ENCODE results near the gene SCFD2. TPM values are rescaled to one million over a fixed set of nuclear protein-coding genes. Genes with fewer than 3 reads are reported as not detected.
A peak's percentile ranks its signal among the peaks of the same experiment; 100 is the strongest.

Gene SCFD2
- total and polyA plus RNA-seq, 2 of the 8 experiments (the other 6 are each of a cell fraction or from before 2014, with no cell fraction given): 6.2 to 10.2 TPM

DNA sequence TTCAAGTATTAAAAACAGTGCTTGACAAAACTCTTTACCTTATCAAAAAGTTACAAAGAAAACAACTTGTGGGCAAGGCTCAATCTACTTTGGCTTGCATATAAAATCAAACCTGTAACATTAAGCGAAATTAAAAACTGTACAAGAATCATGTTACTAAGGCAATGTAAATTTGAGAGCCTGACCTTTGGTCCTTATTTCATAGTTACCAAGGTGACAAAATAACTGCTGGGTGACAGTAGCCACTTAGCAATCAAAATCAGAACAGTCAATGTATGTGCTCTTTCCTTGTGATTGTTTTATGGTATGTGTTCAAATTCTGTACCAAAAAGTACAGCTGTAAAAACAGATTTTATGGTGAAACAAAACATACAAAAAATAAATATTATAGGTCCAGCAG, 299.7 kb downstream of the SCFD2 start:
- CTCF ChIA-PET (ENCODE audit: partially characterized antibody): no interaction called here

More for the DNA sequence above, 299.7 kb downstream of the SCFD2 start:
- Histone ChIP-seq H3K4ac (replicated peaks; ENCODE audit: insufficient read length, low read depth, low read length) (no peak overlapping the region), H2BK12ac (ENCODE audit: low read depth, low read length) (no peak overlapping the region), H2BK20ac (ENCODE audit: low read length) (no peak overlapping the region), H3K27ac (ENCODE audit: low read depth, low read length) (no peak overlapping the region), H3K4me1 (replicated peaks in 1 of 4; ENCODE audit: control insufficient read depth in 3 of 4, insufficient read depth in 4 of 4, low read length in 3 of 4) (peaks cover 0 to 3% (median 0%) of the 10 kb centered on the region in 4 experiments; a peak in 1 of 7 replicates), H3K9me3 (ENCODE audit: insufficient read depth in 2 of 2, low read depth in 1 of 2, low read length in 1 of 2) (no peaks in the 10 kb centered on the region), H4K5ac (ENCODE audit: insufficient read length, low read depth, low read length) (no peak overlapping the region), H4K20me1 (replicated peaks in 1 of 2; ENCODE audit: control insufficient read depth in 1 of 2, insufficient read depth in 2 of 2, low read length in 2 of 2) (no peaks in the 10 kb centered on the region), H4K8ac (ENCODE audit: extremely low read depth, insufficient read depth, low read length) (no peak overlapping the region), H3K36me3 (ENCODE audit: control insufficient read depth in 2 of 4, insufficient read depth in 4 of 4, low read length in 3 of 4) (no peaks in the 10 kb centered on the region; a peak in 1 of 8 replicates), H2AK5ac (ENCODE audit: low read depth, low read length) (no peak overlapping the region), H4K91ac (replicated peaks; ENCODE audit: insufficient read length, low read length) (no peak overlapping the region), H3K4me2 (ENCODE audit: insufficient read depth in 1 of 2, low read depth in 2 of 2, low read length in 2 of 2) (no peak overlapping the region), H2AFZ (ENCODE audit: low read length) (no peak overlapping the region), H3K18ac (ENCODE audit: extremely low read depth, low read length) (no peak overlapping the region), H3K23me2 (ENCODE audit: low read depth, low read length) (no peaks in the 10 kb centered on the region), H3K79me2 (ENCODE audit: control insufficient read depth in 1 of 2, insufficient read depth in 2 of 2, low read length in 2 of 2) (no peaks in the 10 kb centered on the region), H2BK120ac (replicated peaks; ENCODE audit: low read depth, low read length) (no peak overlapping the region), H2BK5ac (ENCODE audit: low read depth, low read length) (no peak overlapping the region), H3K9ac (replicated peaks in 1 of 4; ENCODE audit: extremely low read depth in 1 of 4, low read depth in 3 of 4, low read length in 3 of 4) (no peak overlapping the region), H2BK15ac (ENCODE audit: low read length) (no peak overlapping the region), H3K27me3 (replicated peaks in 1 of 4; ENCODE audit: control insufficient read depth in 3 of 4, extremely low read depth in 1 of 4, insufficient read depth in 3 of 4, low read length in 3 of 4) (no peaks in the 10 kb centered on the region), H3K4me3 (ENCODE audit: extremely low read depth in 1 of 4, insufficient read depth in 2 of 4, low read depth in 3 of 4, low read length in 4 of 4) (no peak overlapping the region), H3K56ac (replicated peaks; ENCODE audit: insufficient read length, low read depth, low read length) (no peak overlapping the region), H3K14ac (ENCODE audit: insufficient read length) (no peak overlapping the region), H3K23ac (ENCODE audit: insufficient read length) (no peak overlapping the region), H3K79me1 (ENCODE audit: low read depth, low read length) (no peaks in the 10 kb centered on the region)
- DNase-seq (ENCODE audit: low read depth in 1 of 2, low spot score in 2 of 2) (no peak), FAIRE-seq (peak; percentile 48)
- POLR2A ChIA-PET (ENCODE audit: partially characterized antibody): no interaction called here
- TF ChIP-seq RBBP5 (IDR thresholded peaks at IDR 0.05; ENCODE audit: borderline replicate concordance, low read depth, low read length) (no peak), SP1 (IDR thresholded peaks at IDR 0.05; ENCODE audit: low read depth, low read length) (no peak), SUZ12 (IDR thresholded peaks at IDR 0.05; ENCODE audit: low read length) (no peak), CBX5 (IDR thresholded peaks at IDR 0.05; ENCODE audit: low read depth, low read length) (no peak), RAD21 (IDR thresholded peaks at IDR 0.05 in 1 of 2, conservative IDR thresholded peaks at IDR 0.05 in 1 of 2; ENCODE audit: low read depth in 2 of 2, low read length in 2 of 2) (no peak), FOSL1 (IDR thresholded peaks at IDR 0.05; ENCODE audit: insufficient read depth, low read depth, low read length) (no peak), POU5F1 (IDR thresholded peaks at IDR 0.05; ENCODE audit: low read depth, low read length) (no peak)
- 91% methylated on average over 1 of the region's 1 CpG; no CpG with 5 or more reads in 1 of the 2 experiments for WGBS, 2 experiments (ENCODE audit: extremely low coverage in 1 of 2, insufficient coverage in 1 of 2, insufficient read length in 1 of 2, insufficient replicate concordance in 2 of 2, low coverage in 1 of 2, low lambda C conversion rate in 2 of 2, missing lambda C conversion rate in 1 of 2)

Data from H1 (cell line).